ENCODE data around the gene CFDP1.

- no peak for TF ChIP-seq POLR2AphosphoS5 (IDR thresholded peaks at IDR 0.05; ENCODE audit: low read depth, low read length)
- TF ChIP-seq TAF1 (IDR thresholded peaks at IDR 0.05; ENCODE audit: borderline replicate concordance, insufficient read depth, low read length), result no peak
- TF ChIP-seq REST (IDR thresholded peaks at IDR 0.05; ENCODE audit: insufficient read depth in 1 of 2, low read depth in 2 of 2, low read length in 2 of 2), result no peak
- no peak for TF ChIP-seq SIN3A (IDR thresholded peaks at IDR 0.05; ENCODE audit: borderline replicate concordance, insufficient read depth, low read length)
Measured at GRCh38 chr16:75310541-75310940, 122.8 kb downstream of the CFDP1 start.

Data from PFSK-1 (cell line).